Measurements from ENCODE around the gene NOD1. TPM values are rescaled to one million over a fixed set of nuclear protein-coding genes. Genes with fewer than 3 reads are reported as not detected.

NOD1 gene
- total RNA-seq, 1 experiment from 2014 or later = 8.2 TPM

- DNase-seq (ENCODE audit: low spot score) = no peak
These were observed 28.2 kb downstream of the NOD1 start for GRCh38 chr7:30450240-30450982.

DNA sequence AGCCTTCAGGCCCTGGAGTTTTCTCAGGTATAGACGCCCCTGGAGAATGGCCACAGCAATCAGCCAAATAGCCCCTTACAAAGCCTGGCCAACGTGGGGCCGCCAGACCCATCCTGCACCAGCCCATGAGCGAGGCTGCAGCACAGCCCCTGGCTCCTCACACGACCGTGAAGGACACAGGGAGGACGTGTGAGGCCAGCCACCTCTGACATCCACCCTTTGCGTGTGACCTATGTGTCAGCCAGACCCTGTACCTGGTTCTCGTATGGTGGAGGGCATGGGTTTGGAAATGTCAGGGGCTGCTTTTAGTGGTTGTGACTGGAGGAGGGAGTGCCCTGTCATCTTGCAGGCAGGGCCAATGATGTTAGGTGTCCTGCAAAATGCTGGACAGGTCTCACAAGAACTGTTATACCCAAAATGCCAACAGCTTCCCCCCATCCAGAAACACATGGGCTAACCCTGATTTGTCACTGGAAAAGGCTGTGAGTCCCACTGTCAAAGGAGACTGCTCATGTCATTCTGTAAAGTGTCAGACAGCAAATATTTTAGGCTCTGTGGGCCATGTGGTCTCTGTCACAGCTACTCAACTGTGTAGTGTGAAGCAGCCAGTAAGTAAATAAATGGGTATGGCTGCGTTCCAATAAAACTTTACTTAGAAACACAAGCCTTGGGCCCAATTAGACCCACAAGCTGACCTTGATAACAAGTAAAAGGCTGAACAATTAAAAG lies 30.0 kb downstream of the NOD1 start:
- DNase-seq (ENCODE audit: low spot score) = no peak

- no peak for DNase-seq (ENCODE audit: low spot score)
These were observed 31.1 kb downstream of the NOD1 start for GRCh38 chr7:30447466-30447865.

DNA sequence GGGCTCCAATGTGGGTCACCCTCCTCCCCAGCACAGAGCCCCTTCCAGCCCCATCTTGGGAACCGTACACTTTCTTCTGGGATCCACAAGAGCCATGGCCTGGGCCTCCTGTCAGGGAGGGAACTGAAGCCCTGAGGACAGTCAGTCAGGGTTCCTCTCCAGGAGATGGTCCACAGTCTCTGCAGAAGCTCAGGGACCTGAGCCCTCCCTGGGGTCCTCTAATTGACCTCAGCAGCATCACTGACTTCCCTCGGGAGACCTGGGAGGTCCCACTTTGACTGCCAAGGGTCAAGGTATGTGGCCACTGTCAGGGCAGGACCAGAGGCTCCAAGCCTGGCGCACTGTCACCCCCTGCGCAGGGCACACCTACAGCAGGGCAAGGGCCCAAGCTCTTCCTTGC lies 32.3 kb downstream of the NOD1 start:
- no peak for DNase-seq (ENCODE audit: low spot score)

DNA sequence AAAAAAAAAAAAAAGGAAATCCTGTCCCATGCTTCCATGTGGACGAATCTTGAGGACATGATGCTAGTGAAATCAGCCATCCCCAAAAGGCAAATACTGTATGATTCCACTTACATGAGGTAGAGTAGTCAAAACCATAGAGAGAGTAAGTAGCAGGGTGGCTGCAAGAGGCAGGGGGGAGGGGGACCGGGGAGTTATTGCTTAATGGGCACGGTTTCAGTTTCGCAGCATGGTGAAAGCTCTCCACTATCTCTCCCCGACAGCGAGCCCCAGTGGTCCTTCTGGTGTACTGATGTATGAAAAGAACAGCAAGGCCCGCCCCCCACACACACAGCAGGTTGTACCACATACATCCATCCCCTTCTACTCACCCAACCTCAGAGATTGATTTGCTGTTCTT lies 32.8 kb downstream of the NOD1 start:
- DNase-seq (ENCODE audit: low spot score) = peak; percentile 56

DNA sequence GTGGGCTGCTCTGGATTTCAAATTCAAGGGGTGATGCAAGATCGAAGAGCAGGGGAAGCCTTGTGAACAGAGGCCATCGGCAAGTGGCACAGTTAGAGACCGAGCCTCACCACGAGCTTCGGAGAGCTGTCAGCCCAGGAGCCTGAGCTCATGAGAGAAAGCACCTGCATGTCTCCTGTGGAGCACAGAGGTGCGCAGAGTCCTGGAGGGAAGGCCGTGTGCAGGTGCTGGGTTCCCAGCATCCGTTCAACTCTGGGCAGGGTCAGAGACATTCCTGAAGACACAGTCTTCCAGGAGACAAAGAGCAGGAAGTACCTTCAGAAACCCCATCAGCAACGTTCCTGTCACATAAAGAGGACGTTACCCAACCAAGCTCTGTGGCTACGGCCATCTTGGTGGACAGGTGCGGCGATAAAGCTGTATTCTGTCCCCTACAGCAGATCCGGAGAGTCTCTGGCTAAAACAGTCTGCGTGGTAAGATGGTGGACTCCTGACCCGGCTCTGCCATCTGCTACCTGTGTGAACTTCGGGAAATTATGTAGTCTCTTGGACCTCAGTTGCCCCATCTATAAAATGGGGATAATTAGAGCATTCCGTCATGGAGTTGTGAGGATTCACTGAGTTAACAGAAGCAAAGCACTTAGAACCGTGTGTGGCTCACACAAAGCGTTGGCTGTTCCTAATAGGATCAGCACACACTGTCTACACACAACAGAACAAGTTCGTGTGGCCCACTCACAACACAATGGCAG lies 40.6 kb downstream of the NOD1 start:
- no peak for DNase-seq (ENCODE audit: low spot score)

DNA sequence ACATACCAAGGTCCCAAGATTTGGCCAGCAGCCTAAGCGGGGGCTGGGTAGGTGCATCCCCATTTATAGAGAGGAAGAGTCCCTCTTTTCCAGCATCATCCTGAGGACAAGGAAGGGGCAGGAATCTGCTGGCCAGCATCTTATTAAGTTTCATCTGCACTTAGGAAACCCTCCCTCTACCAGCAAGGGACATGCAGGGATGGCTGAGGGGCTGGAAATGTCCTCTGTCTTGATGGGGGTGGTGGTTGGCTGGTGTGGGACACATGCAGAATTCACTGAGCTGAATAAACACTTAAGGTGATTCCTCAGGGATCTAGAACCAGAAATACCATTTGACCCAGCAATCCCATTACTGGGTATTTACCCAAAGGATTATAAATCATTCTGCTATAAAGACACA lies 42.1 kb downstream of the NOD1 start:
- DNase-seq (ENCODE audit: low spot score) = no peak

DNA sequence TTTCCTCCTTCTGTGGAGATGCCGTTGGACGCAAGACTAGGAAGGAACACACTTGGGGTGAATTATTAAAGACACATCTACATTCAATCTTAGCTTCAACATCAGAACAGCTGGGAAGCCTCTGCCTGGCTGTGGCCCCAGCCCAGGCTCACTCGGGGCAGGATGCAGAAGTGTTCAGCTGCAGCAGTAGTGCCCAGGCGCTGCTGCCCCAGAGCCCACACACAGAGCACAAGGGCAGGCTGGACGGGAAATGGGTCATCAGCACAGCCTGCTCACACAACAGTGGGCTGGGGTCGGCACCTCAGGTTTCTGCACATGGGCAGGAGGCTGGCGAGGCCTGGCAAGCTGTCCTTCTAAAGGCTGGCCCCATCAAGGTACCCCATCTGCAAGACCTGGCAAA lies 42.5 kb downstream of the NOD1 start:
- DNase-seq (ENCODE audit: low spot score) = no peak

DNA sequence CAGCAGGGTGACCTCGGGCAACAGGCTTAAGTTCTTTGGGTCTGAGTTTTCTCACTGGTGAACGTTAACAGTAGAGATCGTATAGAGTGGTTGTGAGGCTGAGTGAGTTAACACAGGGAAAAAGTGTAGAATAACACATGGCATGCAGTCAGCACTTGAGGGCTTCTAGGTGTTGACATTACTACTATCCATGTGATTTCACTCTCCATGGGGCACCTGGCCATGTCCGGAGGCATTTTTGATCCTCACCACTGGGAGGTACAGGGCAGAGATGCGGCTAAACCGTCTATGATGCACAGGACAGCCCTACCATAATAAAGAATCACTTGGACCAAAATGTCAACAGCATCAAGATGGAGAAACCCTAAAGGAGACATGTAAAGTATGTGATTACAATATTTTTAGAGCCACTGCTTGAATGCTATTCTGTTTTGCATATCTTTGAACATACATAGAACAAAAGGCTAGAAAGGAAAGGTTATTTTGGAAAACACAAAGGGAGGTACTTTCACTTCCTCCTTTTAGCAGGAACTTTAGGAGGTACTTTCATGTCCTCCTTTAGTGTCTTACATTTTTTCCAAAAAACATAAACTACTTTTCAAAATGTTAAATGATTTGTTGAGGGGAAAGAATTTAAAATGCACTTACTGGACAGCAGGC lies 44.3 kb downstream of the NOD1 start:
- DNase-seq (ENCODE audit: low spot score) = no peak

GRCh38 chr7:30433506-30433905 lies 45.1 kb downstream of the NOD1 start:
- no peak for DNase-seq (ENCODE audit: low spot score)

- no peak for DNase-seq (ENCODE audit: low spot score)
These were observed 45.5 kb downstream of the NOD1 start for GRCh38 chr7:30433082-30433481.

DNA sequence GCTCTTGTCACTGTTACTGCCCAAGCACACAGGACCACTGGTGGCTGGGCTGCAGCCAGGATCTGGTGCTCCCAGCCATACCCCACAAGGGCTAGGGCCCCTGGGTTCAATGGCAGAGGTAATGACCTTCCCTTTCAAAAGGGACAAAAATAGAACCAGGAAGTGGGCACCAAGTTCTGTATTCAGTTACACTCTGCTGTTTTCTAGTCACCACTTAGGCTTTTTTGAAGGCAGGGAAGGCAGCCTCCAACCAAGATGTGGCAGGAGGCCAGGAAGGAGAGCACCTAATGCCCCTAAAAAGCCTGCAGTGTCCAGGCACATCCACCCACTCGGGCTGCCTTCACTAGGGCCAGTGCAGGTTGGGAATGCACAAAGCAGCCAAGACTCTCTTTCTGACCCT lies 47.8 kb downstream of the NOD1 start:
- DNase-seq (ENCODE audit: low spot score) = no peak

DNA sequence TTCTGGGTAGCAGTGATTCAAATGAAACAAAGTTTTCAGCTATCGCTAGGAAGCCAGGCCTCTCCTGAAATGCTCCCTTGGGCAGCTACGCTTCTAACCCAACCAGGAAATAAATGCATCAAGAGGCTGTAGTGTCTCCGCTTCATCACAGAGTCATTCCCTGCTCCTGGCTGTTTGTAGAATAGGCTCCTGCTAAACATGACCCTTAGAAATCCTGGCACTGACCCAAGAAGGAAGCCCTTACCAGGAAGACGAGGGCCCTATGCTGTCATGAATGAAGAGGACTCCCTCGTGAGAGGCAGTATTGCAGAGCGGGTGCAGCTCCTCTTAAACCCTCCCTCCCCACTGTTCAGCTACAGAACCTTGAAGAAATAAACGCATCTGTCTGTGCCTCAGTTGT lies 48.3 kb downstream of the NOD1 start:
- no peak for DNase-seq (ENCODE audit: low spot score)

DNA sequence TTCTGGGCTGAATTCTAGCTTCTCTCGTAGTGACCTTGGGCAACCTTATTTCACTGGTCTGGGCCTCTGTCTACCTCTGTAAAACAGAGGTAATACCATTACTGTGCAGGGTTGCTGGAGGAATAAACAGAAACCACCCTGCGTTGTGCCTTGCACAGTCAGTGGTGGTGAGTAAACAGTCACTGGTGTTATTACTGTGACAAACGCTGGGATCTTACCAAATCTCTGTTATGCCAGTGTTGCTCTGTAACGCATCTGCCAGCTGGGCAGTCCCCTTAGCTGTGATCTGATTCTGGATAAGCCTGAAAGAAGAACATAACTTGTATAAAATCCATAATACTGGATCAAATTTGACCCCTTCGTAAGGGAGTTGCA lies 49.4 kb downstream of the NOD1 start:
- no peak for DNase-seq (ENCODE audit: low spot score)

DNA sequence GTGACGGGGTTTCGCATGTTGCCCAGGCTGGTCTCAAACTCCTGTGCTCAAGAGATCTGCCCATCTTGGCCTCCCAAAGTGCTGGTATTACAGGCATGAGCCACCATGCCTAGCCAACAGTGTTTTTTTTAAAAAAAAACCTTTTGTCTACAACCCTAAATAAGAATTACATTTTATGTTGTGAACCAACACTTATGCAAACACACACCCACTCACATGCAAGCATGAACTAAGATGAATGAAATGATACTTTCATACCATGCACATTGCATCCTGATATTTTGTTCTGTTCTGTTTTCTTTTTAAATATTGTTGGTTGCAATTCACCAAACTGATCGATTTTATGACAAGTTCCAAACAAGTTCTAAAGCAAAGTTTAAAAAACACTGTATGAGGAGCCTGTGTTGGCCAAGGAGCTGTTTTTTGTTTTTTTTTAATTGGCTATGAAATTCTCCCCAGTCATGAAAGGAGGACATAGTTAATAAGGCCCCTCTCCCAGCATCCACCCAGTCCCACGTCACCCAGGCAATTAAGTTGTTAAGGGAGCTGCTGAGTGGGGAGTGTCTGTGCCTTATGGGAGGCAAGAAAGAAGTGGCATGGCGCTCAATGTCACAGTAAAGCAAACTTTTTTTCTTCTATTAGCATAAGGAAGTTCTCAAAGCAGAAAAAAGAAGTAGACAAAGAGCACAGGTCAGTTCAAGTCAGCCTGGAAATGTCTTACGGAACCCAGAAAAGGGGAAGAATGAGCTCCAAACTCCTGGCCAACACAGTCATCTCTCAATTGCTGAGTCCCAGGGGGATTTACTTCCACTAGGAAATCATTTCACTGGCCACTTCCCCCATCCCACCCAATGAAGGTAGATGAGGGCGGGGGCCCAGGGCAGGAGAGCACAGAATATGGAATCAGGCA lies 50.1 kb downstream of the NOD1 start:
- DNase-seq (ENCODE audit: low spot score) = no peak

DNA sequence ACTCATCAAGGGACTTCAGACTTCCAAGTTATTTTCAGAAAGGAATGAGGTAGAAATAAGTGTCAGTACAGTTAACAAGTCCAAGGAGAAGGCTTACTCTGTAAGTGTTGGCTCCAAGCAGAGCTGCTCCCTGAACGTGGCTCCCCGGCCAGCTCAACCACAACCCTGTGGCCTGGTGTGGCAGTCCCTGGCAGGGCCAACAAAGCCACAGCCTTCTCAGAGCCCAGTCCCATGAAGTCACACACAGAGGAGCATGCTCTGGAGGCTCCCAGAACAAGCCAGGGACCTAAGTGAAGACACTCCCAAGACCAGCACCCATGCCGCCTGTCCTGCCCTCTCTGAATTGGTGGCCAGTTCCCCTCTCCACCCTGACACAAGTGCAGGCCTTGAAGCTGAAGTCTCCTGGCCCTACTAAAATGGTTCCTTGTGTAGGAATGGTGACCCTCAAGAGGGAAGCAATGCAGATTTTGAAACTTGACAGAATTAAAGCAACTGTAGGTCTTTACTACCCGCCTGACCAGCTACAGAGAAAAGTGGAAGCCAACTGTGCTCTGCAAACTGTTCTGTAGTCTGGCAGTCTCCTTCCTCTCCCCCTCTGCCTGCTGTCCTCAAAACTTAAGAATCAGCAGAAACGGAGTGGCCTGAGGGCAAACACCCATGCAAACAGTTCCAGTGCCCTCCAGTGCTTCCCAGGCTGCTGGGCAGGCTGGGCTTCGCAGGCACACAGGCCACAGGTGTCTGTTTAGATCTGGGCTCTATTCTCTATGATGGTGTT lies 51.1 kb downstream of the NOD1 start:
- DNase-seq (ENCODE audit: low spot score) = no peak

GRCh38 chr7:30424506-30424905 lies 54.1 kb downstream of the NOD1 start:
- DNase-seq (ENCODE audit: low spot score) = no peak

GRCh38 chr7:30423788-30424505 lies 54.6 kb downstream of the NOD1 start:
- no peak for DNase-seq (ENCODE audit: low spot score)

- DNase-seq (ENCODE audit: low spot score) = peak; percentile 27
These were observed 55.7 kb downstream of the NOD1 start for GRCh38 chr7:30422922-30423321.
